ENCODE measurements around the gene ZBTB1. TPM values are rescaled to one million over a fixed set of nuclear protein-coding genes. Genes with fewer than 3 reads are reported as not detected.

The ZBTB1 gene
- total RNA-seq, 1 experiment from 2014 or later: 37.8 TPM

DNA sequence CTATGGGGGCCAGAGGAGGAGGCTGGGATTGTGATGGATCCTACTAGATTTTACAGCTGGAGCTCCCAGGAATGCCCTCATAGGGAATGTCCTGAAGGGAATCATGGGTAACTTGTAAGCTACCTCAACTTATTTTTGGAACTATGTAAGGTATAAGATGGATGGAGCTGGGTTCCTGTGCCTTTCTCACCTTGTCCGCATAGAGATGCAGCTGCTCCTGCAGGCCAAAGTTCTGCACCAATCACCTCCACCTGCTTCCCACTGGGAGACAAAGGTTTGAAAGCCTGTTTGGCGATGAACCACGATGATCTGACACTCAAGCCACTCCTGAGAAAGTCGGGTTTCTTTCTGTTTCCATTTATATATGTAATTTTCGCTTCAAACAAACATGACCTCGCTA lies 39.9 kb upstream of the ZBTB1 start:
- peaks cover 14% of the 10 kb centered on the region in 2 experiments for H3K4me1 Mint-ChIP-seq
- Histone ChIP-seq H2BK12ac (ENCODE audit: insufficient read length, low read depth, low read length) (no peak overlapping the region), H3K4me1 (ENCODE audit: insufficient read depth, low read length) (no peaks in the 10 kb centered on the region), H4K5ac (ENCODE audit: insufficient read length, low read depth, low read length) (no peak overlapping the region), H3K79me1 (ENCODE audit: insufficient read depth, low read depth, low read length, poor library complexity, severe bottlenecking) (no peaks in the 10 kb centered on the region), H2AK5ac (ENCODE audit: insufficient read length, low read length) (no peak overlapping the region), H2AFZ (ENCODE audit: low read length) (peak overlapping the region; percentile 33), H2BK5ac (ENCODE audit: insufficient read length, low read length) (no peak overlapping the region), H2BK15ac (ENCODE audit: low read depth, low read length) (no peak overlapping the region), H2BK20ac (ENCODE audit: low read depth, low read length, poor library complexity, severe bottlenecking) (no peak overlapping the region), H3K79me2 (ENCODE audit: insufficient read depth, low read length) (no peaks in the 10 kb centered on the region), H3K14ac (ENCODE audit: insufficient read depth, low read length) (no peak overlapping the region), H3K9ac (ENCODE audit: extremely low read depth, insufficient read length, low read length) (peak overlapping the region; percentile 47), H3T11ph (ENCODE audit: low read length) (no peak overlapping the region), H3K18ac (ENCODE audit: insufficient read length, low read depth, low read length) (no peak overlapping the region), H3K56ac (ENCODE audit: insufficient read length, low read depth, low read length) (no peak overlapping the region), H3K9me3 (ENCODE audit: control insufficient read depth, low read depth, low read length) (no peaks in the 10 kb centered on the region), H4K8ac (replicated peaks; ENCODE audit: insufficient read length, low read depth, low read length) (no peak overlapping the region), H3K27me3 (ENCODE audit: insufficient read depth, low read length) (no peaks in the 10 kb centered on the region), H3K23ac (ENCODE audit: insufficient read length, low read depth, low read length) (no peak overlapping the region), H3K4me2 (ENCODE audit: insufficient read depth, insufficient read length, low read length) (peak overlapping the region; percentile 71), H4K91ac (ENCODE audit: insufficient read length, low read depth, low read length) (no peak overlapping the region), H3K4ac (ENCODE audit: low read depth, low read length) (no peak overlapping the region), H3K23me2 (ENCODE audit: insufficient read length, low read depth, low read length, poor library complexity, severe bottlenecking) (peaks cover 14% of the 10 kb centered on the region), H4K20me1 (ENCODE audit: control insufficient read depth, insufficient read depth, insufficient read length) (no peaks in the 10 kb centered on the region), H3K27ac (ENCODE audit: insufficient read length, low read depth, low read length) (no peak overlapping the region), H2BK120ac (ENCODE audit: low read depth, low read length, poor library complexity, severe bottlenecking) (no peak overlapping the region)
- TF ChIP-seq, protein P1, sequence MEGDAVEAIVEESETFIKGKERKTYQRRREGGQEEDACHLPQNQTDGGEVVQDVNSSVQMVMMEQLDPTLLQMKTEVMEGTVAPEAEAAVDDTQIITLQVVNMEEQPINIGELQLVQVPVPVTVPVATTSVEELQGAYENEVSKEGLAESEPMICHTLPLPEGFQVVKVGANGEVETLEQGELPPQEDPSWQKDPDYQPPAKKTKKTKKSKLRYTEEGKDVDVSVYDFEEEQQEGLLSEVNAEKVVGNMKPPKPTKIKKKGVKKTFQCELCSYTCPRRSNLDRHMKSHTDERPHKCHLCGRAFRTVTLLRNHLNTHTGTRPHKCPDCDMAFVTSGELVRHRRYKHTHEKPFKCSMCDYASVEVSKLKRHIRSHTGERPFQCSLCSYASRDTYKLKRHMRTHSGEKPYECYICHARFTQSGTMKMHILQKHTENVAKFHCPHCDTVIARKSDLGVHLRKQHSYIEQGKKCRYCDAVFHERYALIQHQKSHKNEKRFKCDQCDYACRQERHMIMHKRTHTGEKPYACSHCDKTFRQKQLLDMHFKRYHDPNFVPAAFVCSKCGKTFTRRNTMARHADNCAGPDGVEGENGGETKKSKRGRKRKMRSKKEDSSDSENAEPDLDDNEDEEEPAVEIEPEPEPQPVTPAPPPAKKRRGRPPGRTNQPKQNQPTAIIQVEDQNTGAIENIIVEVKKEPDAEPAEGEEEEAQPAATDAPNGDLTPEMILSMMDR (conservative IDR thresholded peaks at IDR 0.05): no peak
- H3K4me3 Mint-ChIP-seq: peak overlapping the region; percentile 78 to 79
- H3K36me3 Mint-ChIP-seq (ENCODE audit: insufficient read depth in 1 of 3, low read depth in 3 of 3): peaks cover 3 to 15% (median 4%) of the 10 kb centered on the region in 3 experiments; a peak in 5 of 7 replicates
- no CpG with 5 or more reads among the region's 6 CpGs for WGBS (ENCODE audit: extremely low coverage, insufficient read length, low lambda C conversion rate)
- H3K27ac Mint-ChIP-seq: peak overlapping the region in 2 of 3 experiments; percentile 40 to 85; a peak in 2 of 7 replicates
- DNase-seq: peak; percentile 50
- peaks cover 1% of the 10 kb centered on the region; the same call in 1 of the 2 replicates for H3K27me3 Mint-ChIP-seq (ENCODE audit: low read depth)
- H3K9me3 Mint-ChIP-seq: no peaks in the 10 kb centered on the region
